Endothelial cell of umbilical vein (primary cell): Measurements from ENCODE around the gene SLC26A3. TPM values are rescaled to one million over a fixed set of nuclear protein-coding genes. Genes with fewer than 3 reads are reported as not detected.

ENCODE experiments used
- BruUV-seq: library from RNA; stranded (reverse); fragments of 400-500 nt; replicated peaks from 2 replicates; lab custom pipeline; 2021; lab: Mats Ljungman, UMichigan
- CTCF ChIA-PET: fragments of 300-600, 350-600 bp; sonication (Branson Sonifier 250); formaldehyde crosslinking; loops from one replicate; lab custom pipeline; 2021; ENCODE audit warnings: antibody characterized with exemption, inconsistent platforms; lab: Charles Lee
- POLR2A ChIA-PET: fragments of 300-600, 350-600 bp; sonication (Branson Sonifier 250); formaldehyde crosslinking; loops from one replicate; lab custom pipeline; 2021; ENCODE audit warnings: antibody characterized with exemption, inconsistent platforms; lab: Charles Lee
- DNase-seq: peaks from one replicate; pipeline ENCODE4 v3.0.0-alpha.2; 2011; ENCODE audit warnings: low read depth, low spot score
- FAIRE-seq: peaks from 2 replicates; lab custom pipeline; 2011; peaks lifted over from hg19 to GRCh38; lab: Jason Lieb, UNC
- H2AFZ ChIP-seq: 2 replicates; pipeline ENCODE4 v1.6.0; 2012; ENCODE audit warnings: low read depth, low read length, control low read depth, inconsistent platforms
- H3K27ac ChIP-seq: 2 replicates; pipeline ENCODE4 v1.5.1; 2011; ENCODE audit warnings: low read depth, mild to moderate bottlenecking, control low read depth, low read length, moderate library complexity; ENCODE audit not compliant: insufficient read depth
- H3K27me3 ChIP-seq, 2 experiments: 2 replicates each; pipeline versions ENCODE4 v1.6.0 to v1.6.1; 2011; ENCODE audit warnings: low read length in 2 of 2, mixed read lengths in 1 of 2; ENCODE audit not compliant: control insufficient read depth in 2 of 2, insufficient read depth in 2 of 2
- H3K36me3 ChIP-seq, 2 experiments: 2 replicates in 1 of 2; 3 replicates in 1 of 2; pipeline ENCODE4 v1.5.1; 2011; ENCODE audit warnings: low read length in 2 of 2, mild to moderate bottlenecking in 1 of 2, moderate library complexity in 1 of 2; ENCODE audit not compliant: control insufficient read depth in 2 of 2, insufficient read depth in 2 of 2; ENCODE audit errors: extremely low read depth in 1 of 2
- H3K4me1 ChIP-seq: 3 replicates; pipeline ENCODE4 v1.5.1; 2011; ENCODE audit warnings: mild to moderate bottlenecking, low read length; ENCODE audit not compliant: control insufficient read depth, insufficient read depth; ENCODE audit errors: extremely low read depth
- H3K4me2 ChIP-seq: 2 replicates; pipeline ENCODE4 v1.6.1; 2011; ENCODE audit warnings: low read length, control low read depth, mixed read lengths; ENCODE audit not compliant: insufficient read depth
- H3K4me3 ChIP-seq, 3 experiments: fragments of 200-600 bp in 1 of 3; sonication (generic), shearing (Covaris generic) in 1 of 3; replicated peaks in 1 of 3; 2 replicates each; pipeline ENCODE4 v1.5.1; 2011 to 2016; ENCODE audit warnings: control low read depth in 3 of 3, low read length in 3 of 3, mild to moderate bottlenecking in 2 of 3, inconsistent platforms in 1 of 3, low read depth in 1 of 3, moderate library complexity in 1 of 3; ENCODE audit not compliant: insufficient read depth in 1 of 3
- H3K79me2 ChIP-seq: 2 replicates; pipeline ENCODE4 v1.6.0; 2012; ENCODE audit warnings: low read length, inconsistent platforms; ENCODE audit not compliant: control insufficient read depth, insufficient read depth
- H3K9ac ChIP-seq: replicated peaks from 2 replicates; pipeline ENCODE3; 2011; ENCODE audit warnings: low read length, control low read depth; ENCODE audit not compliant: insufficient read depth; ENCODE audit errors: extremely low read depth
- H3K9me1 ChIP-seq: replicated peaks from 3 replicates; pipeline ENCODE4 v1.6.0; 2011; ENCODE audit warnings: mild to moderate bottlenecking, low read length; ENCODE audit not compliant: control insufficient read depth, insufficient read depth; ENCODE audit errors: extremely low read depth
- H3K9me3 ChIP-seq: replicated peaks from 2 replicates; pipeline ENCODE4 v1.5.1; 2012; ENCODE audit warnings: low read length, inconsistent platforms; ENCODE audit not compliant: control insufficient read depth, insufficient read depth
- H4K20me1 ChIP-seq: replicated peaks from 2 replicates; pipeline ENCODE3; 2011; ENCODE audit warnings: mild to moderate bottlenecking, low read length; ENCODE audit not compliant: control insufficient read depth, insufficient read depth; ENCODE audit errors: extremely low read depth
- CTCF ChIP-seq, 2 donors: IDR thresholded peaks; 1 replicate in 1 of 2; 2 replicates in 1 of 2; pipeline ENCODE4 v1.5.1; 2011; ENCODE audit warnings: low read length in 2 of 2, mild to moderate bottlenecking in 2 of 2, moderate library complexity in 2 of 2, control low read depth in 1 of 2, inconsistent platforms in 1 of 2, low read depth in 1 of 2; ENCODE audit not compliant: insufficient read depth in 1 of 2; ENCODE audit errors: extremely low read depth in 1 of 2
- EZH2 ChIP-seq: IDR thresholded peaks from 2 replicates; pipeline ENCODE4 v1.6.1; 2012; ENCODE audit warnings: borderline replicate concordance, low read depth, mild to moderate bottlenecking, moderate library complexity, low read length, inconsistent platforms; ENCODE audit not compliant: severe bottlenecking
- FOS ChIP-seq: IDR thresholded peaks from 2 replicates; pipeline ENCODE4 v1.6.1; 2011; ENCODE audit warnings: mild to moderate bottlenecking, low read length, moderate library complexity, borderline replicate concordance; ENCODE audit not compliant: insufficient read depth
- GATA2 ChIP-seq: IDR thresholded peaks from 2 replicates; pipeline ENCODE4 v1.7.0; 2011; ENCODE audit warnings: low read depth, mild to moderate bottlenecking, moderate library complexity, mixed read lengths, low read length; ENCODE audit not compliant: insufficient read length, insufficient read depth
- JUN ChIP-seq: IDR thresholded peaks from 2 replicates; pipeline ENCODE4 v1.6.1; 2011; ENCODE audit warnings: borderline replicate concordance, low read depth; ENCODE audit not compliant: insufficient read length, insufficient read depth
- MAX ChIP-seq: IDR thresholded peaks from 2 replicates; pipeline ENCODE4 v1.6.1; 2011; ENCODE audit not compliant: insufficient read depth, insufficient read length
- MYC ChIP-seq: IDR thresholded peaks from one replicate; pipeline ENCODE4 v1.6.1; 2011; ENCODE audit warnings: mild to moderate bottlenecking, low read depth, low read length
- POLR2A ChIP-seq: IDR thresholded peaks from 2 replicates; pipeline ENCODE4 v1.6.1; 2012; ENCODE audit warnings: low read depth, mild to moderate bottlenecking, control low read depth, low read length
- POLR2AphosphoS5 ChIP-seq: IDR thresholded peaks from 2 replicates; pipeline ENCODE4 v1.6.1; 2012; ENCODE audit warnings: low read depth, mild to moderate bottlenecking, control low read depth, low read length, moderate library complexity; ENCODE audit not compliant: insufficient read depth
- dilution Hi-C: fragments of 300-500 bp; cut with MboI; formaldehyde crosslinking; loops from one replicate; pipeline ENCODE4 v1.15.0; 2019; ENCODE audit warnings: low sequenced_read_pairs; ENCODE audit not compliant: extremely low pct_ligation_motif_present
- intact Hi-C: fragments of 100-400 bp; cut with micrococcal nuclease; formaldehyde crosslinking; loops from one replicate; pipeline ENCODE4 v1.10.0; 2022
- polyA plus RNA-seq, 4 experiments: library from polyadenylated mRNA; depleted of rRNA in 3 of 4; stranded (reverse) in 3 of 4; unstranded in 1 of 4; fragments of >200 nt; gene quantifications; 2 replicates each; pipeline versions ENCODE4 v1.2.1 to v1.2.3, GENCODE V29; 2011 to 2012; ENCODE audit warnings: missing spikeins in 1 of 4
- total RNA-seq: library from RNA; stranded (reverse); gene quantifications from 2 replicates; pipeline ENCODE4 v1.2.3, GENCODE V29; 2021

SLC26A3 gene
- total and polyA plus RNA-seq, 2 donors (not counting 3 experiments of a cell fraction or from before 2014, with no cell fraction given): not detected

DNA sequence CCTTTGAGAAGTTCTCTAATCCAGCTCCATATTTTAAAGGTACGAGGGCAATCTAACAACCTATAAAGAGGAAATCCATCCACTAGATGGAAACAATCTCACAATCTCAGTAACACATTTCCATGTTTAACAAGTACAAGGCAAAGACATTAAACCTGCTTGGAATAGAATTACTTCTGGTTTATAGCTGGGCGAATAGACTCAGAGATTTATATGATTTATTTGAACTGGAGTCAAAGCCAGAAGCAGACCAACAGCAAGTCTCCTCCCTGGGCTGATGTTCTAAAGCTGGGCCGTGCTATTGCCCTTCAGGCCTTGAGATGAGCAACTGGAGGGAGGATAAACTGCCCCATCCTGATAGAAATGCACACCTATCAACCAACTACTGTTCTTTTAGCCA is 25.3 kb downstream of the SLC26A3 start:
- FAIRE-seq: no peak
- intact Hi-C loops: no loop called here
- DNase-seq: no peak
- dilution Hi-C loops: no loop called here
- no peak overlapping the region for H2AFZ ChIP-seq
- CTCF ChIA-PET: interaction anchor here (2.5 kb wide), 1 partner anchor 97 kb away, joined by 8 read pairs; no protein-coding TSS in a partner anchor
- H3K27me3 ChIP-seq: peaks cover 0 to 13% of the 10 kb centered on the region in 2 experiments
- H3K9me3 ChIP-seq: no peaks in the 10 kb centered on the region
- no peak overlapping the region for H3K9ac ChIP-seq
- POLR2A ChIA-PET: no interaction called here
- no peak overlapping the region for H3K27ac ChIP-seq
- H3K79me2 ChIP-seq: no peaks in the 10 kb centered on the region
- H3K4me3 ChIP-seq: no peak overlapping the region
- H3K4me2 ChIP-seq: no peak overlapping the region
- no peaks in the 10 kb centered on the region for H4K20me1 ChIP-seq
- no peaks in the 10 kb centered on the region for H3K4me1 ChIP-seq
- no peak for TF ChIP-seq FOS
- TF ChIP-seq CTCF (IDR thresholded peaks at IDR 0.05; ENCODE audit: extremely low read depth in 1 of 2, insufficient read depth in 1 of 2, low read depth in 1 of 2, low read length in 2 of 2): no peak
- H3K36me3 ChIP-seq: no peaks in the 10 kb centered on the region
- no TSS peak for BruUV-seq
- no peaks in the 10 kb centered on the region for H3K9me1 ChIP-seq

DNA sequence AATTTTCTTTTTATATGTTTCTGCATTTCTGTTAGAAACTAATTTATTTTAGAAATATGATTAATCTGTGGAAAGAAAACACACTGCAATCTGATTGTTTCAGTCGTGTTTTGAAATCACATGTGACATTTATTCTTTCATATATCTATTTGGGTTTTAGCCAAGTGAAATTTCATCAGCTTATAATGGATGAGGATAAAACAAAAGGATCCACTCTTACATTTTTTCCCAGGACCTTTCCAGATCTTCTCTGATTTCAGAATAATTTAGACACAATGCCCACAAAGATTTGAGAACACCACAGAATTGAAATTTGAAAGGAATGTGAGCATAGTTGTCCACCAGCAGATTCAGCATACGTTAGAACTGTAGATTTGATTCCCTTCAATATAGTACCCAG is 30.0 kb downstream of the SLC26A3 start:
- FAIRE-seq: no peak
- dilution Hi-C loops (no loop called here), intact Hi-C loops (no loop called here)
- Histone ChIP-seq H3K9ac (no peak overlapping the region), H3K27me3 (peaks cover 2 to 29% of the 10 kb centered on the region in 2 experiments), H3K79me2 (no peaks in the 10 kb centered on the region), H3K4me3 (no peak overlapping the region), H3K9me1 (no peaks in the 10 kb centered on the region), H3K9me3 (no peaks in the 10 kb centered on the region), H3K27ac (no peak overlapping the region), H2AFZ (no peak overlapping the region), H4K20me1 (no peaks in the 10 kb centered on the region), H3K36me3 (no peaks in the 10 kb centered on the region), H3K4me1 (no peaks in the 10 kb centered on the region), H3K4me2 (no peak overlapping the region)
- TF ChIP-seq POLR2AphosphoS5 (no peak), MAX (no peak), CTCF (IDR thresholded peaks at IDR 0.05; ENCODE audit: extremely low read depth in 1 of 2, insufficient read depth in 1 of 2, low read depth in 1 of 2, low read length in 2 of 2) (no peak), MYC (no peak), GATA2 (no peak), EZH2 (no peak), JUN (no peak), POLR2A (no peak), FOS (no peak)
- ChIA-PET POLR2A (no interaction called here), CTCF (interaction anchor here (1.2 to 2.0 kb wide), 3 partner anchors 21 to 106 kb away, joined by 3 to 8 read pairs (median 7); no protein-coding TSS in a partner anchor)
- DNase-seq: no peak
- BruUV-seq: no TSS peak
